Breast epithelium (tissue), 4 donors: ENCODE measurements around the gene TMC3. TPM values are rescaled to one million over a fixed set of nuclear protein-coding genes. Genes with fewer than 3 reads are reported as not detected.

Experiments
- DNase-seq, 2 donors: peaks; one replicate each; pipeline ENCODE4 v3.0.0-alpha.2; 2019; ENCODE audit warnings: low spot score in 2 of 2
- H3K27ac ChIP-seq, 2 donors: fragments of 200-600 bp; sonication (generic) in 1 of 2; one replicate each; pipeline ENCODE4 v1.5.1; 2016 to 2019; ENCODE audit warnings: mild to moderate bottlenecking in 1 of 2
- H3K27me3 ChIP-seq, 2 donors: fragments of 200-600 bp; sonication (generic) in 1 of 2; one replicate each; pipeline versions ENCODE4 v1.5.1 to v1.6.0; 2017 to 2019; ENCODE audit warnings: control low read depth in 1 of 2, mild to moderate bottlenecking in 1 of 2
- H3K36me3 ChIP-seq: fragments of 200-600 bp; one replicate; pipeline ENCODE4 v1.5.1; 2019
- H3K4me1 ChIP-seq, 2 donors: fragments of 200-600 bp; sonication (generic); one replicate each; pipeline ENCODE4 v1.5.1; 2016 to 2019; ENCODE audit warnings: control low read depth in 1 of 2
- H3K4me3 ChIP-seq, 3 donors: fragments of 200-600 bp; sonication (generic); 1 replicate in 2 of 3; 2 replicates in 1 of 3; pipeline ENCODE4 v1.5.1; 2016 to 2019; ENCODE audit warnings: mild to moderate bottlenecking in 3 of 3, moderate library complexity in 2 of 3
- H3K9me3 ChIP-seq, 2 donors: fragments of 200-600 bp; sonication (generic) in 1 of 2; one replicate each; pipeline ENCODE4 v1.5.1; 2016 to 2019; ENCODE audit warnings: control low read depth in 1 of 2
- POLR2A ChIP-seq: fragments of 450-650 bp; IDR thresholded peaks from one replicate; pipeline ENCODE4 v1.6.1; 2016; ENCODE audit warnings: antibody characterized with exemption, mild to moderate bottlenecking, moderate library complexity
- POLR2AphosphoS5 ChIP-seq, 3 donors: sonication (generic); formaldehyde crosslinking; IDR thresholded peaks; one replicate each; pipeline ENCODE4 v1.6.1; 2017; ENCODE audit warnings: antibody characterized with exemption in 3 of 3
- intact Hi-C: fragments of 100-400 bp; cut with DNase I; formaldehyde crosslinking; loops from one replicate; pipeline ENCODE4 v1.15.1; 2023; ENCODE audit warnings: low total_unique reads
- total RNA-seq, 3 donors: library from RNA; depleted of rRNA; stranded (reverse); fragments of >200 nt; gene quantifications; one replicate each; pipeline ENCODE4 v1.1.0, GENCODE V29; 2016
- TF ChIP-seq, protein P1 (sequence below), 3 donors: fragments of 450-650 bp; IDR thresholded peaks; one replicate each; pipeline ENCODE4 v1.5.1; 2016 to 2017; ENCODE audit warnings: antibody characterized with exemption in 3 of 3, mild to moderate bottlenecking in 3 of 3, moderate library complexity in 3 of 3

Gene TMC3
- total RNA-seq, 3 donors from 2014 or later: 0.15 to 1.6 TPM; not detected in 1

GRCh38 chr15:81384891-81385720, 11.1 kb upstream of the TMC3 start:
- TF ChIP-seq POLR2A: no peak
- TF ChIP-seq, protein P1, sequence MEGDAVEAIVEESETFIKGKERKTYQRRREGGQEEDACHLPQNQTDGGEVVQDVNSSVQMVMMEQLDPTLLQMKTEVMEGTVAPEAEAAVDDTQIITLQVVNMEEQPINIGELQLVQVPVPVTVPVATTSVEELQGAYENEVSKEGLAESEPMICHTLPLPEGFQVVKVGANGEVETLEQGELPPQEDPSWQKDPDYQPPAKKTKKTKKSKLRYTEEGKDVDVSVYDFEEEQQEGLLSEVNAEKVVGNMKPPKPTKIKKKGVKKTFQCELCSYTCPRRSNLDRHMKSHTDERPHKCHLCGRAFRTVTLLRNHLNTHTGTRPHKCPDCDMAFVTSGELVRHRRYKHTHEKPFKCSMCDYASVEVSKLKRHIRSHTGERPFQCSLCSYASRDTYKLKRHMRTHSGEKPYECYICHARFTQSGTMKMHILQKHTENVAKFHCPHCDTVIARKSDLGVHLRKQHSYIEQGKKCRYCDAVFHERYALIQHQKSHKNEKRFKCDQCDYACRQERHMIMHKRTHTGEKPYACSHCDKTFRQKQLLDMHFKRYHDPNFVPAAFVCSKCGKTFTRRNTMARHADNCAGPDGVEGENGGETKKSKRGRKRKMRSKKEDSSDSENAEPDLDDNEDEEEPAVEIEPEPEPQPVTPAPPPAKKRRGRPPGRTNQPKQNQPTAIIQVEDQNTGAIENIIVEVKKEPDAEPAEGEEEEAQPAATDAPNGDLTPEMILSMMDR (IDR thresholded peaks at IDR 0.05): no peak
- TF ChIP-seq POLR2AphosphoS5 (IDR thresholded peaks at IDR 0.05): no peak
- Histone ChIP-seq H3K36me3 (no peaks in the 10 kb centered on the region), H3K27ac (no peak overlapping the region), H3K4me1 (no peaks in the 10 kb centered on the region), H3K9me3 (no peaks in the 10 kb centered on the region), H3K27me3 (no peaks in the 10 kb centered on the region), H3K4me3 (no peak overlapping the region)
- intact Hi-C loops: no loop called here
- no peak for DNase-seq

- DNase-seq: no peak
- Histone ChIP-seq H3K27me3 (no peaks in the 10 kb centered on the region), H3K27ac (no peak overlapping the region), H3K4me1 (no peaks in the 10 kb centered on the region), H3K4me3 (no peak overlapping the region), H3K9me3 (no peaks in the 10 kb centered on the region), H3K36me3 (no peaks in the 10 kb centered on the region)
- TF ChIP-seq POLR2A (no peak), POLR2AphosphoS5 (IDR thresholded peaks at IDR 0.05) (no peak)
- TF ChIP-seq, protein P1 (IDR thresholded peaks at IDR 0.05): no peak
- intact Hi-C loops: no loop called here
Measured at GRCh38 chr15:81381720-81382119, 7.7 kb upstream of the TMC3 start.

DNA sequence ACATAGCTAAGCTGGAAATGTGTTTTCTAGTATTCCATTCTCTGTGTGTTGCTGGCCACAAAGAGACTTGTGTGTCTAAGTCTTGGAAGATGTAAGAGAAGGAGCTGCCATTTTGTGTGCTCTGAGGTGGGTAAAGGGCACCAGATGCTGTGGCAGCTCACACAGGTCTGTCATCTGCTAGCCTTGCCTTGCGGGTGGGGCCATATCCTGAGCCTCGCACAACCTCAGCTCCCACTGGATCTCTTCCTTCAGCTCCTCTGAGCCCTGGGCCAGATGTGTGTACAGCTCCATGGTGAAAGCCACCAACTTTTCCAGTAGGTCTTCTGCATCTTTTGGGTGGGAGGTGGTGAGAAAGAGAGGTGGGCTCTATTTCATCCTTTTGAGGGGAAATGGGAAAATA, 6.7 kb upstream of the TMC3 start:
- Histone ChIP-seq H3K27me3 (no peaks in the 10 kb centered on the region), H3K27ac (no peak overlapping the region), H3K36me3 (no peaks in the 10 kb centered on the region), H3K4me1 (no peaks in the 10 kb centered on the region), H3K9me3 (no peaks in the 10 kb centered on the region), H3K4me3 (no peak overlapping the region)
- TF ChIP-seq POLR2A (no peak), POLR2AphosphoS5 (IDR thresholded peaks at IDR 0.05) (no peak)
- TF ChIP-seq, protein P1 (IDR thresholded peaks at IDR 0.05): no peak
- intact Hi-C loops: no loop called here
- no peak for DNase-seq

- H3K9me3 ChIP-seq: no peaks in the 10 kb centered on the region
- no peak for DNase-seq
- no peaks in the 10 kb centered on the region for H3K36me3 ChIP-seq
- H3K4me3 ChIP-seq: no peak overlapping the region
- no peaks in the 10 kb centered on the region for H3K4me1 ChIP-seq
- H3K27me3 ChIP-seq: no peaks in the 10 kb centered on the region
- no peak for TF ChIP-seq POLR2AphosphoS5 (IDR thresholded peaks at IDR 0.05)
- TF ChIP-seq POLR2A: no peak
- TF ChIP-seq, protein P1 (IDR thresholded peaks at IDR 0.05): no peak
- no peak overlapping the region for H3K27ac ChIP-seq
- intact Hi-C loops: no loop called here
Measured at GRCh38 chr15:81380203-81380602, 6.2 kb upstream of the TMC3 start.

DNA sequence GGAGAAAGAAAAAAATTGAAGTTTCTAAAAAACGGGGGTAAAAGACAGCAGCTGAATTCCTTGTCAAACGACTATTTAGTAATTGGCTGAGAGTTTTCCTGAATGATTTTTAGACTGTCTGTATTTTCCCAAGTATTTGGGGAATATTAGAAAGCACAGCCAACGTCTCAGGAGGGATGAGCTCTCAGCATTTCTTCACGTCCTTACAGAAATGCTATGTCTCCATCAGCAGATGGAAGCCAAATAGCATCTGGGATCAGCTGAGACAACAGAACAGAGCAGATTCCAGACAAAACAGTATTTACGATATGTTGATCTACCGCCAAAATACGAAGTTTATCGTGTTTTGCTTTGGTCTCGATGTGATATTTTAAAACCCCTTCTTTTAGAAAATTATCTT, 5.3 kb upstream of the TMC3 start:
- DNase-seq: no peak
- Histone ChIP-seq H3K4me3 (no peak overlapping the region), H3K36me3 (no peaks in the 10 kb centered on the region), H3K27ac (no peak overlapping the region), H3K27me3 (no peaks in the 10 kb centered on the region), H3K4me1 (no peaks in the 10 kb centered on the region), H3K9me3 (no peaks in the 10 kb centered on the region)
- intact Hi-C loops: no loop called here
- no peak for TF ChIP-seq POLR2A
- TF ChIP-seq POLR2AphosphoS5 (IDR thresholded peaks at IDR 0.05): no peak
- TF ChIP-seq, protein P1 (IDR thresholded peaks at IDR 0.05): no peak
